Stomach (tissue), 4 donors: ENCODE results near the gene PUS7L.

ENCODE experiments used
- CTCF ChIP-seq, 7 experiments: fragments of 450-650 bp in 4 of 7; fragments of 200-600 bp in 3 of 7; sonication (generic) in 3 of 7; IDR thresholded peaks; one replicate each; pipeline ENCODE4 v1.5.1; 2016 to 2019; ENCODE audit warnings: antibody characterized with exemption in 7 of 7, control low read depth in 2 of 7, mild to moderate bottlenecking in 1 of 7
- POLR2AphosphoS5 ChIP-seq, 3 donors: sonication (generic); formaldehyde crosslinking; IDR thresholded peaks; one replicate each; pipeline ENCODE4 v1.6.1; 2016; ENCODE audit warnings: antibody characterized with exemption in 3 of 3

- TF ChIP-seq CTCF (IDR thresholded peaks at IDR 0.05) (no peak), POLR2AphosphoS5 (IDR thresholded peaks at IDR 0.05) (no peak)
Observed at GRCh38 chr12:43763769-43764168, 5.2 kb upstream of the PUS7L start.
